ENCODE results near the gene ERCC6L2.

DNA sequence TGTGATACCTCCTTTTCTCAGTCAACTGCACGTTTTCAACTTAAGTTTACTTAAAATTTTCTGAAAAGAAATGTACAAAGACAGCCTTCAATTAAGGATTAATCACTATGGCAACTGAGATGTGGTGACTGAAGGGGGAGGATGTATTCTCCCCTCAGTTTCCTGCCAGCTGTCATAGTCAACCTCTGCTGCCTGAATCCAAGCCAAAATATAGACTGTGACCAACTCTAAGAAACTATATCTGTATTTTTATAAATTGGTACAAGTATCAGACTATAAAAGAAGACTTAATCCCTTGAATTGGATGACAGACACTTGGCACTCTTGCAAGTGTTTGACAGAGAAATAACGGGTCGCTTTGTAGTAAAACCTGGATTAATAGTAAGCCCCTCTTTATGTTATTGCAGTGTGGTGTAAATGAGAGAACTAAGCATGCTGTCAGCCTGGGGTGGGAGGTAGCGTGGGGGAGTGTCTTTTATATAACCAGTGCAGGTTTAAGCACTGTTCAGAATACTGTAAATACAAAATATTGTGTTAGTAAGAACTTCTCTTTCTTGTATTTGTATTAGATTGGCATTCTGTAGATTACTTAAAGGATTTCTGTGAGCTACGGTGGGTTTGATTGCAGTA, 106.4 kb downstream of the ERCC6L2 start:
- TF ChIP-seq CREB5 (CRISPR knock-in tag; IDR thresholded peaks at IDR 0.05; ENCODE audit: low read depth) (no peak), ZNF565 (CRISPR knock-in tag; conservative IDR thresholded peaks at IDR 0.05; ENCODE audit: low read depth) (no peak), ZFP30 (CRISPR knock-in tag; IDR thresholded peaks at IDR 0.05) (no peak), ARNTL (CRISPR knock-in tag; IDR thresholded peaks at IDR 0.05; ENCODE audit: borderline replicate concordance, low read depth) (no peak), OSR1 (CRISPR knock-in tag; IDR thresholded peaks at IDR 0.05) (no peak), SNAI2 (CRISPR knock-in tag; IDR thresholded peaks at IDR 0.05) (no peak), PATZ1 (CRISPR knock-in tag; IDR thresholded peaks at IDR 0.05; ENCODE audit: borderline replicate concordance) (no peak), CSDC2 (CRISPR knock-in tag; IDR thresholded peaks at IDR 0.05) (no peak), TOX (CRISPR knock-in tag; IDR thresholded peaks at IDR 0.05; ENCODE audit: borderline replicate concordance) (no peak), ISL1 (CRISPR knock-in tag; IDR thresholded peaks at IDR 0.05) (no peak), ZFP3 (CRISPR knock-in tag; IDR thresholded peaks at IDR 0.05) (no peak)
- TF ChIP-seq, protein P1, sequence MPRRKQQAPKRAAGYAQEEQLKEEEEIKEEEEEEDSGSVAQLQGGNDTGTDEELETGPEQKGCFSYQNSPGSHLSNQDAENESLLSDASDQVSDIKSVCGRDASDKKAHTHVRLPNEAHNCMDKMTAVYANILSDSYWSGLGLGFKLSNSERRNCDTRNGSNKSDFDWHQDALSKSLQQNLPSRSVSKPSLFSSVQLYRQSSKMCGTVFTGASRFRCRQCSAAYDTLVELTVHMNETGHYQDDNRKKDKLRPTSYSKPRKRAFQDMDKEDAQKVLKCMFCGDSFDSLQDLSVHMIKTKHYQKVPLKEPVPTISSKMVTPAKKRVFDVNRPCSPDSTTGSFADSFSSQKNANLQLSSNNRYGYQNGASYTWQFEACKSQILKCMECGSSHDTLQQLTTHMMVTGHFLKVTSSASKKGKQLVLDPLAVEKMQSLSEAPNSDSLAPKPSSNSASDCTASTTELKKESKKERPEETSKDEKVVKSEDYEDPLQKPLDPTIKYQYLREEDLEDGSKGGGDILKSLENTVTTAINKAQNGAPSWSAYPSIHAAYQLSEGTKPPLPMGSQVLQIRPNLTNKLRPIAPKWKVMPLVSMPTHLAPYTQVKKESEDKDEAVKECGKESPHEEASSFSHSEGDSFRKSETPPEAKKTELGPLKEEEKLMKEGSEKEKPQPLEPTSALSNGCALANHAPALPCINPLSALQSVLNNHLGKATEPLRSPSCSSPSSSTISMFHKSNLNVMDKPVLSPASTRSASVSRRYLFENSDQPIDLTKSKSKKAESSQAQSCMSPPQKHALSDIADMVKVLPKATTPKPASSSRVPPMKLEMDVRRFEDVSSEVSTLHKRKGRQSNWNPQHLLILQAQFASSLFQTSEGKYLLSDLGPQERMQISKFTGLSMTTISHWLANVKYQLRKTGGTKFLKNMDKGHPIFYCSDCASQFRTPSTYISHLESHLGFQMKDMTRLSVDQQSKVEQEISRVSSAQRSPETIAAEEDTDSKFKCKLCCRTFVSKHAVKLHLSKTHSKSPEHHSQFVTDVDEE (CRISPR knock-in tag; IDR thresholded peaks at IDR 0.05): no peak
